HEK293 (cell line): ENCODE data around the gene SRBD1.

Experiments
- CTCF ChIA-PET: fragments of 350-600 bp; formaldehyde crosslinking; extraction: SDS; loops from one replicate; lab custom pipeline; 2021; ENCODE audit warnings: antibody characterized with exemption; lab: Yijun Ruan, JAX
- POLR2A ChIA-PET: fragments of 300-600 bp; formaldehyde crosslinking; extraction: SDS; loops from one replicate; lab custom pipeline; 2020; ENCODE audit warnings: antibody characterized with exemption, inconsistent platforms; lab: Yijun Ruan, JAX
- H3K27ac ChIP-seq: fragments of 200-500 bp; sonication (Bioruptor generic); 2 replicates; pipeline ENCODE4 v1.5.1; 2014; ENCODE audit warnings: low read depth, low read length, control low read depth, inconsistent platforms; ENCODE audit errors: extremely low read depth
- H3K36me3 ChIP-seq, 2 experiments: fragments of 200-500 bp in 1 of 2; sonication (Bioruptor generic) in 1 of 2; 1 replicate in 1 of 2; 2 replicates in 1 of 2; pipeline ENCODE4 v1.5.1; 2014 to 2017; ENCODE audit warnings: inconsistent platforms in 2 of 2, low read length in 2 of 2; ENCODE audit not compliant: control insufficient read depth in 2 of 2, insufficient read depth in 1 of 2
- H3K4me1 ChIP-seq: fragments of 200-500 bp; sonication (Bioruptor generic); 2 replicates; pipeline ENCODE4 v1.5.1; 2014; ENCODE audit warnings: mild to moderate bottlenecking, low read length, inconsistent platforms; ENCODE audit not compliant: control insufficient read depth, insufficient read depth
- H3K4me3 ChIP-seq: 2 replicates; pipeline ENCODE4 v1.5.1; 2011; ENCODE audit warnings: low read depth, mild to moderate bottlenecking, control low read depth, low read length, moderate library complexity
- H3K9me3 ChIP-seq: fragments of 200-500 bp; sonication (Bioruptor generic); 2 replicates; pipeline ENCODE4 v1.5.1; 2014; ENCODE audit warnings: low read depth, low read length, inconsistent platforms; ENCODE audit not compliant: control insufficient read depth, insufficient read depth
- BCL6B ChIP-seq: fragments of 450-650 bp; formaldehyde crosslinking; IDR thresholded peaks from 2 replicates; pipeline ENCODE4 v1.5.1; 2017; ENCODE audit warnings: missing biosample characterization, missing genetic modification characterization
- KLF1 ChIP-seq: fragments of 450-650 bp; formaldehyde crosslinking; IDR thresholded peaks from 2 replicates; pipeline ENCODE4 v1.5.1; 2016; ENCODE audit warnings: missing biosample characterization, missing genetic modification characterization
- YY1 ChIP-seq: fragments of 450-650 bp; formaldehyde crosslinking; IDR thresholded peaks from 2 replicates; pipeline ENCODE4 v1.5.1; 2018; ENCODE audit warnings: missing biosample characterization, missing genetic modification characterization
- ZBTB17 ChIP-seq: fragments of 450-650 bp; formaldehyde crosslinking; IDR thresholded peaks from 2 replicates; pipeline ENCODE4 v1.5.1; 2016; ENCODE audit warnings: missing biosample characterization, missing genetic modification characterization
- ZBTB6 ChIP-seq: fragments of 450-650 bp; formaldehyde crosslinking; IDR thresholded peaks from 2 replicates; pipeline ENCODE4 v1.5.1; 2017; ENCODE audit warnings: missing biosample characterization, missing genetic modification characterization
- ZFP3 ChIP-seq: fragments of 450-650 bp; formaldehyde crosslinking; IDR thresholded peaks from 2 replicates; pipeline ENCODE4 v1.5.1; 2016; ENCODE audit warnings: low read depth, missing biosample characterization, missing genetic modification characterization
- ZFP37 ChIP-seq: fragments of 450-650 bp; formaldehyde crosslinking; IDR thresholded peaks from 2 replicates; pipeline ENCODE4 v1.5.1; 2016; ENCODE audit warnings: missing biosample characterization, missing genetic modification characterization
- ZNF133 ChIP-seq: fragments of 450-650 bp; formaldehyde crosslinking; IDR thresholded peaks from 2 replicates; pipeline ENCODE4 v1.5.1; 2016; ENCODE audit warnings: missing biosample characterization, missing genetic modification characterization
- ZNF175 ChIP-seq: fragments of 450-650 bp; formaldehyde crosslinking; IDR thresholded peaks from 2 replicates; pipeline ENCODE4 v1.5.1; 2016; ENCODE audit warnings: missing biosample characterization, missing genetic modification characterization
- ZNF302 ChIP-seq: fragments of 450-650 bp; formaldehyde crosslinking; IDR thresholded peaks from 2 replicates; pipeline ENCODE4 v1.5.1; 2016; ENCODE audit warnings: missing biosample characterization, missing genetic modification characterization, low read depth
- ZNF473 ChIP-seq: fragments of 450-650 bp; formaldehyde crosslinking; IDR thresholded peaks from 2 replicates; pipeline ENCODE4 v1.5.1; 2017; ENCODE audit warnings: missing biosample characterization, missing genetic modification characterization
- ZNF621 ChIP-seq: fragments of 450-650 bp; formaldehyde crosslinking; IDR thresholded peaks from 2 replicates; pipeline ENCODE4 v1.5.1; 2017; ENCODE audit warnings: missing biosample characterization, missing genetic modification characterization
- ZNF654 ChIP-seq: fragments of 450-650 bp; formaldehyde crosslinking; IDR thresholded peaks from 2 replicates; pipeline ENCODE4 v1.5.1; 2016; ENCODE audit warnings: low read depth, missing biosample characterization, missing genetic modification characterization
- ZNF660 ChIP-seq: fragments of 450-650 bp; IDR thresholded peaks from 2 replicates; pipeline ENCODE4 v1.5.1; 2018; ENCODE audit warnings: missing biosample characterization, mild to moderate bottlenecking, missing genetic modification characterization
- ZNF692 ChIP-seq: fragments of 450-650 bp; formaldehyde crosslinking; IDR thresholded peaks from 2 replicates; pipeline ENCODE4 v1.5.1; 2016; ENCODE audit warnings: missing biosample characterization, missing genetic modification characterization
- ZNF830 ChIP-seq: fragments of 450-650 bp; IDR thresholded peaks from 2 replicates; pipeline ENCODE4 v1.5.0; 2018; ENCODE audit warnings: missing biosample characterization, missing genetic modification characterization, low read depth, mild to moderate bottlenecking, moderate library complexity
- TF ChIP-seq, protein P1 (sequence below): fragments of 450-650 bp; formaldehyde crosslinking; IDR thresholded peaks from 2 replicates; pipeline ENCODE4 v1.5.1; 2016; ENCODE audit warnings: missing biosample characterization, missing genetic modification characterization
- TF ChIP-seq, protein P2 (sequence below): fragments of 450-650 bp; formaldehyde crosslinking; IDR thresholded peaks from 2 replicates; pipeline ENCODE4 v1.5.1; 2016; ENCODE audit warnings: missing biosample characterization, missing genetic modification characterization
- TF ChIP-seq, protein P3 (sequence below): fragments of 450-650 bp; formaldehyde crosslinking; IDR thresholded peaks from 2 replicates; pipeline ENCODE4 v1.5.1; 2016; ENCODE audit warnings: missing biosample characterization, missing genetic modification characterization

The SRBD1 gene

GRCh38 chr2:45578056-45578843 lies 32.8 kb downstream of the SRBD1 start:
- CTCF ChIA-PET: interaction anchor here (0.7 to 2.5 kb wide), 9 partner anchors 8 to 595 kb away, joined by 3 to 8 read pairs (median 3); no protein-coding TSS in a partner anchor
- TF ChIP-seq ZNF654 (tag by site-specific recombination) (peak; percentile 47), KLF1 (tag by site-specific recombination) (no peak), ZNF175 (tag by site-specific recombination) (no peak), BCL6B (tag by site-specific recombination) (no peak), ZNF302 (tag by site-specific recombination) (no peak)
- TF ChIP-seq, protein P1, sequence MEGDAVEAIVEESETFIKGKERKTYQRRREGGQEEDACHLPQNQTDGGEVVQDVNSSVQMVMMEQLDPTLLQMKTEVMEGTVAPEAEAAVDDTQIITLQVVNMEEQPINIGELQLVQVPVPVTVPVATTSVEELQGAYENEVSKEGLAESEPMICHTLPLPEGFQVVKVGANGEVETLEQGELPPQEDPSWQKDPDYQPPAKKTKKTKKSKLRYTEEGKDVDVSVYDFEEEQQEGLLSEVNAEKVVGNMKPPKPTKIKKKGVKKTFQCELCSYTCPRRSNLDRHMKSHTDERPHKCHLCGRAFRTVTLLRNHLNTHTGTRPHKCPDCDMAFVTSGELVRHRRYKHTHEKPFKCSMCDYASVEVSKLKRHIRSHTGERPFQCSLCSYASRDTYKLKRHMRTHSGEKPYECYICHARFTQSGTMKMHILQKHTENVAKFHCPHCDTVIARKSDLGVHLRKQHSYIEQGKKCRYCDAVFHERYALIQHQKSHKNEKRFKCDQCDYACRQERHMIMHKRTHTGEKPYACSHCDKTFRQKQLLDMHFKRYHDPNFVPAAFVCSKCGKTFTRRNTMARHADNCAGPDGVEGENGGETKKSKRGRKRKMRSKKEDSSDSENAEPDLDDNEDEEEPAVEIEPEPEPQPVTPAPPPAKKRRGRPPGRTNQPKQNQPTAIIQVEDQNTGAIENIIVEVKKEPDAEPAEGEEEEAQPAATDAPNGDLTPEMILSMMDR (tag by site-specific recombination): peak; percentile 16; the same call in 1 of the 2 replicates
- peaks cover 6% of the 10 kb centered on the region; the same call in 1 of the 2 replicates for H3K4me1 ChIP-seq
- H3K36me3 ChIP-seq: peaks cover 0 to 9% of the 10 kb centered on the region in 2 experiments; a peak in 2 of 3 replicates
- H3K9me3 ChIP-seq: no peaks in the 10 kb centered on the region
- H3K27ac ChIP-seq: no peak overlapping the region
- no peak overlapping the region for H3K4me3 ChIP-seq
- POLR2A ChIA-PET: no interaction called here

DNA sequence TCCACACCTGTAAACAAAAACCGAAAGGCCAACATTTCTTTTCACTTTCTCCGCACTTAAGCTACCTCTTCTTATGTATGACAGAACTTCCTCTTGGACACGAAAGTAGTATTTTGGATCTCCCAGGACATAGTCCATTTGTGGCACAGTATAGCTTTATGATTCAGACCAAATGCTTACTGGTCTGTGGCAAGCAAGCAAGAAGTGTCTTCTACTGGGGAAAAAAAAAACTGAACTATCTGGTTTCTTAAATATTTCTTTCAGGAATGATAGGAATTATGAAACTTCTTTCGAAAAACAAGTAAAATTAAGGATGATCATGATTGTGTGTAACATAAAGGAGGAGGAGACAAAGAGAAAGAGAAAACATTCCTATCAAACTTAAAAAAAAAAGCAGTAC lies 33.6 kb downstream of the SRBD1 start:
- no peaks in the 10 kb centered on the region for H3K9me3 ChIP-seq
- TF ChIP-seq ZBTB17 (tag by site-specific recombination): no peak
- TF ChIP-seq, all 188 proteins: peak for 0
- H3K36me3 ChIP-seq: peaks cover 0 to 10% of the 10 kb centered on the region in 2 experiments; a peak in 2 of 3 replicates
- peaks cover 6% of the 10 kb centered on the region; the same call in 1 of the 2 replicates for H3K4me1 ChIP-seq
- POLR2A ChIA-PET: no interaction called here
- H3K27ac ChIP-seq: no peak overlapping the region
- no peak overlapping the region for H3K4me3 ChIP-seq
- CTCF ChIA-PET: interaction anchor here (0.7 to 2.5 kb wide), 10 partner anchors 8 to 1098 kb away, joined by 3 to 8 read pairs (median 4); no protein-coding TSS in a partner anchor

DNA sequence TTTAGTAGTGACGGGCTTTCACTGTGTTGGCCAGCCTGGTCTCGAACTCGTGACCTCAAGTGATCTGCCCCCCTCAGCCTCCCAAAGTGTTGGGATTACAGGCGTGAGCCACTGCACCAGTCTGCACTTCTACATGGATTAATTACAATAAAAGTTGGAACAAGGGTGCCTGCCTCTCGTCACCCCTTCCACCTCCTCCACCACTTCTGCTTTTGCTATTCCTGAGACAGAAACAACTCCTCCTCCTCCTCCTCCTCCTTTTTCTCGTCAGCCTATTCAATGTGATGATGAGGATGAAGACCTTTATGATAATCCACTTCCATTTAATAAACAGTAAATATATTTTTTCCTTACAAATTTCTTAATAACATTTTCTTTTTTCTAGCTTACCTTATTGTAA lies 35.2 kb downstream of the SRBD1 start:
- Histone ChIP-seq H3K27ac (no peak overlapping the region), H3K4me3 (no peak overlapping the region), H3K9me3 (no peaks in the 10 kb centered on the region), H3K36me3 (peaks cover 0 to 6% of the 10 kb centered on the region in 2 experiments; a peak in 2 of 3 replicates), H3K4me1 (peaks cover 6% of the 10 kb centered on the region; the same call in 1 of the 2 replicates)
- ChIA-PET POLR2A (no interaction called here), CTCF (interaction anchor here (1.1 kb wide), 1 partner anchor 32 kb away, joined by 6 read pairs; no protein-coding TSS in a partner anchor)
- no peak for TF ChIP-seq YY1 (tag by site-specific recombination)
- TF ChIP-seq, protein P2, sequence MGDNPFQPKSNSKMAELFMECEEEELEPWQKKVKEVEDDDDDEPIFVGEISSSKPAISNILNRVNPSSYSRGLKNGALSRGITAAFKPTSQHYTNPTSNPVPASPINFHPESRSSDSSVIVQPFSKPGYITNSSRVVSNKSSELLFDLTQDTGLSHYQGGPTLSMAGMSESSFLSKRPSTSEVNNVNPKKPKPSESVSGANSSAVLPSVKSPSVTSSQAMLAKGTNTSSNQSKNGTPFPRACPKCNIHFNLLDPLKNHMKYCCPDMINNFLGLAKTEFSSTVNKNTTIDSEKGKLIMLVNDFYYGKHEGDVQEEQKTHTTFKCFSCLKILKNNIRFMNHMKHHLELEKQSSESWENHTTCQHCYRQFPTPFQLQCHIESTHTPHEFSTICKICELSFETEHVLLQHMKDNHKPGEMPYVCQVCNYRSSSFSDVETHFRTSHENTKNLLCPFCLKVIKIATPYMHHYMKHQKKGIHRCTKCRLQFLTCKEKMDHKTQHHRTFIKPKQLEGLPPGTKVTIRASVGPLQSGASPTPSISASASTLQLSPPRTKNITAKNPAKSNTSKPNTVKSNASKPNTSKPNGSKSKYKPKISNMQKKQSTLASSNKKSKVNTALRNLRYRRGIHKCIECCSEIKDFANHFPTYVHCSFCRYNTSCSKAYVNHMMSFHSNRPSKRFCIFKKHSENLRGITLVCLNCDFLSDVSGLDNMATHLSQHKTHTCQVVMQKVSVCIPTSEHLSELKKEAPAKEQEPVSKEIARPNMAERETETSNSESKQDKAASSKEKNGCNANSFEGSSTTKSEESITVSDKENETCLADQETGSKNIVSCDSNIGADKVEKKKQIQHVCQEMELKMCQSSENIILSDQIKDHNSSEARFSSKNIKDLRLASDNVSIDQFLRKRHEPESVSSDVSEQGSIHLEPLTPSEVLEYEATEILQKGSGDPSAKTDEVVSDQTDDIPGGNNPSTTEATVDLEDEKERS (tag by site-specific recombination): no peak
- no peak for TF ChIP-seq ZNF692 (tag by site-specific recombination)
- TF ChIP-seq, protein P3, sequence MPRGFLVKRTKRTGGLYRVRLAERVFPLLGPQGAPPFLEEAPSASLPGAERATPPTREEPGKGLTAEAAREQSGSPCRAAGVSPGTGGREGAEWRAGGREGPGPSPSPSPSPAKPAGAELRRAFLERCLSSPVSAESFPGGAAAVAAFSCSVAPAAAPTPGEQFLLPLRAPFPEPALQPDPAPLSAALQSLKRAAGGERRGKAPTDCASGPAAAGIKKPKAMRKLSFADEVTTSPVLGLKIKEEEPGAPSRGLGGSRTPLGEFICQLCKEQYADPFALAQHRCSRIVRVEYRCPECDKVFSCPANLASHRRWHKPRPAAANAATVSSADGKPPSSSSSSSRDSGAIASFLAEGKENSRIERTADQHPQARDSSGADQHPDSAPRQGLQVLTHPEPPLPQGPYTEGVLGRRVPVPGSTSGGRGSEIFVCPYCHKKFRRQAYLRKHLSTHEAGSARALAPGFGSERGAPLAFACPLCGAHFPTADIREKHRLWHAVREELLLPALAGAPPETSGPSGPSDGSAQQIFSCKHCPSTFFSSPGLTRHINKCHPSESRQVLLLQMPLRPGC (tag by site-specific recombination): no peak
- TF ChIP-seq ZNF660 (tag by site-specific recombination): no peak
- no peak for TF ChIP-seq ZBTB6 (tag by site-specific recombination)
- no peak for TF ChIP-seq ZBTB17 (tag by site-specific recombination)
- no peak for TF ChIP-seq ZFP3 (tag by site-specific recombination)
- no peak for TF ChIP-seq ZNF473
- TF ChIP-seq ZNF830: no peak
- no peak for TF ChIP-seq ZNF133 (tag by site-specific recombination)
- TF ChIP-seq ZNF621 (tag by site-specific recombination): no peak
- no peak for TF ChIP-seq ZFP37
